ENCODE measurements around the gene TMTC2.

The TMTC2 gene

GRCh38 chr12:82994117-82994516 lies 307.4 kb downstream of the TMTC2 start:
- no peak for DNase-seq (ENCODE audit: low spot score)
- no peak overlapping the region for H3K4me3 ChIP-seq
- no peak for TF ChIP-seq CTCF (IDR thresholded peaks at IDR 0.05)
- H3K27ac ChIP-seq, result no peak overlapping the region

GRCh38 chr12:82996168-82996812 lies 309.6 kb downstream of the TMTC2 start:
- H3K4me3 ChIP-seq, result no peak overlapping the region
- H3K27ac ChIP-seq, result no peak overlapping the region
- TF ChIP-seq CTCF (IDR thresholded peaks at IDR 0.05), result no peak
- no peak for DNase-seq (ENCODE audit: low spot score)

GRCh38 chr12:82998509-82998908 lies 311.8 kb downstream of the TMTC2 start:
- no peak overlapping the region for H3K27ac ChIP-seq
- no peak for TF ChIP-seq CTCF (IDR thresholded peaks at IDR 0.05)
- no peak for DNase-seq (ENCODE audit: low spot score)
- H3K4me3 ChIP-seq, result no peak overlapping the region

GRCh38 chr12:83003026-83003425 lies 316.3 kb downstream of the TMTC2 start:
- no peak overlapping the region for H3K4me3 ChIP-seq
- no peak for DNase-seq (ENCODE audit: low spot score)
- H3K27ac ChIP-seq, result no peak overlapping the region
- TF ChIP-seq CTCF (IDR thresholded peaks at IDR 0.05), result no peak

GRCh38 chr12:83005534-83006197 lies 319.0 kb downstream of the TMTC2 start:
- no peak overlapping the region for H3K4me3 ChIP-seq
- H3K27ac ChIP-seq, result no peak overlapping the region
- no peak for TF ChIP-seq CTCF (IDR thresholded peaks at IDR 0.05)
- no peak for DNase-seq (ENCODE audit: low spot score)

GRCh38 chr12:83008703-83009102 lies 322.0 kb downstream of the TMTC2 start:
- no peak overlapping the region for H3K4me3 ChIP-seq
- no peak for TF ChIP-seq CTCF (IDR thresholded peaks at IDR 0.05)
- DNase-seq (ENCODE audit: low spot score), result no peak
- no peak overlapping the region for H3K27ac ChIP-seq

Data from coronary artery (tissue), 2 donors.